ENCODE measurements around the gene ABCC6.

- TF ChIP-seq HNRNPL (IDR thresholded peaks at IDR 0.05; ENCODE audit: low read depth, low read length) (no peak), CTCF (CRISPR knock-in tag; IDR thresholded peaks at IDR 0.05) (no peak), FOSL1 (CRISPR knock-in tag; IDR thresholded peaks at IDR 0.05; ENCODE audit: borderline replicate concordance) (no peak), KDM5A (IDR thresholded peaks at IDR 0.05; ENCODE audit: borderline replicate concordance, low read length) (no peak), KDM4B (CRISPR knock-in tag; IDR thresholded peaks at IDR 0.05) (no peak), REST (IDR thresholded peaks at IDR 0.05; ENCODE audit: borderline replicate concordance in 1 of 2, low read depth in 1 of 2, low read length in 2 of 2) (no peak), DNMT1 (CRISPR knock-in tag; IDR thresholded peaks at IDR 0.05) (no peak), RAD21 (CRISPR knock-in tag; IDR thresholded peaks at IDR 0.05) (no peak), ZNF660 (CRISPR knock-in tag; IDR thresholded peaks at IDR 0.05; ENCODE audit: borderline replicate concordance, low read depth) (no peak), ELF1 (CRISPR knock-in tag; IDR thresholded peaks at IDR 0.05) (no peak), HNRNPK (IDR thresholded peaks at IDR 0.05; ENCODE audit: low read depth, low read length, poor library complexity, severe bottlenecking) (no peak), BCL6 (CRISPR knock-in tag; IDR thresholded peaks at IDR 0.05) (no peak), ZBTB10 (CRISPR knock-in tag; IDR thresholded peaks at IDR 0.05; ENCODE audit: borderline replicate concordance) (no peak), ZNF704 (CRISPR knock-in tag; IDR thresholded peaks at IDR 0.05; ENCODE audit: borderline replicate concordance) (no peak)
These were observed 56.3 kb downstream of the ABCC6 start for GRCh38 chr16:16166949-16167348.

All from HepG2 (cell line).